ENCODE measurements around the gene YWHAG. TPM values are rescaled to one million over a fixed set of nuclear protein-coding genes. Genes with fewer than 3 reads are reported as not detected.

The YWHAG gene
- total and polyA plus RNA-seq, 9 of the 15 experiments (the other 6 are each of a cell fraction or from before 2014, with no cell fraction given) = 30.4 to 246 (median 94.5) TPM

GRCh38 chr7:76358481-76359110 is at the start of gene YWHAG (continued):
- TF ChIP-seq ZHX1 (conservative IDR thresholded peaks at IDR 0.05; ENCODE audit: low read length) = no peak
- TF ChIP-seq E2F8 (IDR thresholded peaks at IDR 0.05; ENCODE audit: low read depth, partially characterized antibody) = peak; percentile 58
- TF ChIP-seq ZNF511 (CRISPR knock-in tag; IDR thresholded peaks at IDR 0.05) = peak; percentile 78
- TF ChIP-seq ILK (tag; IDR thresholded peaks at IDR 0.05; ENCODE audit: borderline replicate concordance, low read depth) = no peak
- no peak for TF ChIP-seq HNRNPK (IDR thresholded peaks at IDR 0.05; ENCODE audit: low read depth, low read length, poor library complexity, severe bottlenecking)
- TF ChIP-seq KDM1A (IDR thresholded peaks at IDR 0.05) = no peak
- no peak for TF ChIP-seq HEY1 (CRISPR knock-in tag; IDR thresholded peaks at IDR 0.05; ENCODE audit: borderline replicate concordance)
- 0 out of 2 replicates have a peak, but pooled peaks have one; percentile 36 for TF ChIP-seq GABPB1 (CRISPR knock-in tag; IDR thresholded peaks at IDR 0.05)
- TF ChIP-seq E2F4 (CRISPR knock-in tag; IDR thresholded peaks at IDR 0.05; ENCODE audit: low read depth) = no peak
- TF ChIP-seq PCBP2 (IDR thresholded peaks at IDR 0.05; ENCODE audit: low read depth, low read length, poor library complexity, severe bottlenecking) = peak; percentile 43
- no peak for TF ChIP-seq MEIS2 (IDR thresholded peaks at IDR 0.05; ENCODE audit: partially characterized antibody)
- TF ChIP-seq CREB3 (tag; conservative IDR thresholded peaks at IDR 0.05; ENCODE audit: low read depth) = no peak
- no peak for TF ChIP-seq HES1 (IDR thresholded peaks at IDR 0.05; ENCODE audit: low read depth)
- TF ChIP-seq TRIM25 (IDR thresholded peaks at IDR 0.05; ENCODE audit: borderline replicate concordance) = no peak
- TF ChIP-seq ZC3H4 (CRISPR knock-in tag; IDR thresholded peaks at IDR 0.05; ENCODE audit: borderline replicate concordance) = peak; percentile 63; the same call in 1 of the 2 replicates
